Thyroid gland (tissue), 4 donors: ENCODE measurements around the gene SLC2A9. TPM values are rescaled to one million over a fixed set of nuclear protein-coding genes. Genes with fewer than 3 reads are reported as not detected.
"Not testable (repeated sequence)": the region's sequence is repeated elsewhere in the genome, so short reads cannot be mapped to it uniquely, and the experiment has no call there.

Experiments used
- DNase-seq, 2 donors: peaks; one replicate each; pipeline ENCODE4 v3.0.0-alpha.2; 2019
- H3K27ac ChIP-seq, 3 donors: fragments of 200-600 bp; sonication (generic); 1 replicate in 2 of 3; 2 replicates in 1 of 3; pipeline ENCODE4 v1.5.1; 2016 to 2019; ENCODE audit warnings: mild to moderate bottlenecking in 1 of 3, moderate library complexity in 1 of 3
- H3K27me3 ChIP-seq: fragments of 200-600 bp; sonication (generic); one replicate; pipeline ENCODE4 v1.5.1; 2019
- H3K36me3 ChIP-seq, 2 donors: fragments of 200-600 bp; sonication (generic); one replicate each; pipeline ENCODE4 v1.5.1; 2016 to 2019
- H3K4me1 ChIP-seq, 2 donors: fragments of 200-600 bp; sonication (generic); one replicate each; pipeline ENCODE4 v1.5.1; 2017 to 2019
- H3K4me3 ChIP-seq, 3 donors: fragments of 200-600 bp; sonication (generic); replicated peaks in 1 of 3; 1 replicate in 2 of 3; 2 replicates in 1 of 3; pipeline ENCODE4 v1.5.1; 2016; ENCODE audit warnings: mild to moderate bottlenecking in 1 of 3
- H3K9me3 ChIP-seq: fragments of 200-600 bp; sonication (generic); one replicate; pipeline ENCODE4 v1.5.1; 2017
- POLR2A ChIP-seq, 2 donors: fragments of 450-650 bp; IDR thresholded peaks; one replicate each; pipeline ENCODE4 v1.6.1; 2017; ENCODE audit warnings: antibody characterized with exemption in 2 of 2, mild to moderate bottlenecking in 2 of 2, moderate library complexity in 1 of 2
- WGBS, 2 donors: methylation state at CpG; one replicate each; pipeline ENCODE4 v1.1.5; 2017; 5-methylcytosine and 5-hydroxymethylcytosine counted together
- intact Hi-C: fragments of 100-400 bp; cut with DNase I; formaldehyde crosslinking; loops from one replicate; pipeline ENCODE4 v1.15.1; 2023
- total RNA-seq, 4 donors: library from RNA; depleted of rRNA; stranded (reverse); fragments of >200 nt; gene quantifications; one replicate each; pipeline ENCODE4 v1.2.3, GENCODE V29; 2016
- TF ChIP-seq, protein P1 (sequence below), 6 experiments: fragments of 200-600 bp in 3 of 6; fragments of 450-650 bp in 3 of 6; sonication (generic) in 3 of 6; IDR thresholded peaks; one replicate each; pipeline ENCODE4 v1.5.1; 2016 to 2019; ENCODE audit warnings: antibody characterized with exemption in 6 of 6, mild to moderate bottlenecking in 2 of 6, inconsistent platforms in 1 of 6, moderate library complexity in 1 of 6

SLC2A9 gene
- total RNA-seq, 4 donors from 2014 or later = 5.0 to 21.2 (median 9.2) TPM

DNA sequence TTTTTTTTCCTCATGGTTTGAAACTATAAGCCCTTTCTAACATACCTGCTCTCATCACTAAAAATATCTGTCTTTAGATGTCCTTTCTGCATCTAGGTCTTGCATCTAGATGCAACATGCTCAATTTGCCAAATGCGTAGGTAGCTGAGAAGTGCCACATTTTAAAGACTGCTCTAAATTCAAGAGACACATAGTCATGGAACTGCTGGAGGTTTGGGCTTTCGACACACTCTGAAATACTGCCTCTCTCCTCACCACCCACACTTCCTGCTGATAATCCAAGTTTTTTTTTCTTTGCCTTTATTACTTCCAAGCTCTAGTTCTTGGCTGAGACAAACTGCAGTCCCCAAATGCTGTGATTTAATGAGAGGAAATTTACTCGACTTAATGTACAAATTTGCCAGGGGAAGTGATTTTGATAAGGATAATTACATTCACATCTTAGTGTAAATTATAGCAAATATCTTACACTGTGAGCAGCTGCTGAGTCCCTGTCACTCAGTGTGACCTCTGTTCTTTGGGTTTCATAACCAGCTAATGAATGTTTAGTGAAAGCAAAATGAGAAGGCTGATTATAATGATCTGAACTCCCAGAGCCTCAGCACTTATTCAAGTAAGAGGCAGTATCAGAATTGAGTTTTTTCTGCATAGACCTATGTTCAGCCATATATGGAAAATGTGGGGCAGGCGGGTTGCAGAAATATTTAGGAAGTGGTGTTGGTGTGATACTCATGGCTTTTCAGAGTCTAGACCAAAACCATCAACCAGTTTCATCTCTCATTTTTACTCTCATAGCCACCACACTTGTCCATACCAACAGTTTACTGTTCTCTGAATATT lies 208.6 kb downstream of the SLC2A9 start:
- Histone ChIP-seq H3K27ac (no peak overlapping the region), H3K4me3 (no peak overlapping the region), H3K36me3 (no peaks in the 10 kb centered on the region), H3K27me3 (no peaks in the 10 kb centered on the region), H3K9me3 (no peaks in the 10 kb centered on the region), H3K4me1 (no peaks in the 10 kb centered on the region)
- 68 to 75% methylated on average over 4 of the region's 4 CpGs for WGBS, 2 donors
- no peak for TF ChIP-seq POLR2A (IDR thresholded peaks at IDR 0.05)
- TF ChIP-seq, protein P1, sequence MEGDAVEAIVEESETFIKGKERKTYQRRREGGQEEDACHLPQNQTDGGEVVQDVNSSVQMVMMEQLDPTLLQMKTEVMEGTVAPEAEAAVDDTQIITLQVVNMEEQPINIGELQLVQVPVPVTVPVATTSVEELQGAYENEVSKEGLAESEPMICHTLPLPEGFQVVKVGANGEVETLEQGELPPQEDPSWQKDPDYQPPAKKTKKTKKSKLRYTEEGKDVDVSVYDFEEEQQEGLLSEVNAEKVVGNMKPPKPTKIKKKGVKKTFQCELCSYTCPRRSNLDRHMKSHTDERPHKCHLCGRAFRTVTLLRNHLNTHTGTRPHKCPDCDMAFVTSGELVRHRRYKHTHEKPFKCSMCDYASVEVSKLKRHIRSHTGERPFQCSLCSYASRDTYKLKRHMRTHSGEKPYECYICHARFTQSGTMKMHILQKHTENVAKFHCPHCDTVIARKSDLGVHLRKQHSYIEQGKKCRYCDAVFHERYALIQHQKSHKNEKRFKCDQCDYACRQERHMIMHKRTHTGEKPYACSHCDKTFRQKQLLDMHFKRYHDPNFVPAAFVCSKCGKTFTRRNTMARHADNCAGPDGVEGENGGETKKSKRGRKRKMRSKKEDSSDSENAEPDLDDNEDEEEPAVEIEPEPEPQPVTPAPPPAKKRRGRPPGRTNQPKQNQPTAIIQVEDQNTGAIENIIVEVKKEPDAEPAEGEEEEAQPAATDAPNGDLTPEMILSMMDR (IDR thresholded peaks at IDR 0.05) = no peak
- DNase-seq = no peak
- intact Hi-C loops = no loop called here

DNA sequence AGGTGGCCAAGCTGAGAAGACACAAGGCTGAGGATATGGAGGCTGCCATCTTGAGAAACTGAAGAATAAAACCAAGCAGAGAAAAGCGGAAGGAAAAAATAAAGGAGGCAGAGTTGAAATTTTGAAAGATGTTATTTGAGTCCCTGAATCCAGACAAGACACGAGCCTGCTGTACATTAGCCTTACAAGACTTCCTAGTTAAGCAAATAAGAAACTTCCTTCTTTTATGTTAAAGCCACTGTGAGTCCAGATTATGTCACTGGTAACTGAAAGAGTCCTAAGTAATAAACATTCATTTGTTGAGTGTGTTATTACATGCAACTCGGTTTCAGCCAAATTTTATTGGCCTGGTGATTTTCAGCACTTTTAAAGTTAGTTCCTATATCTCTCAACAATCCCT lies 209.5 kb downstream of the SLC2A9 start:
- WGBS, 2 donors = 79 to 88% methylated on average over 3 of the region's 3 CpGs
- no peak overlapping the region for H3K27ac ChIP-seq
- H3K4me3 ChIP-seq = no peak overlapping the region
- no peaks in the 10 kb centered on the region for H3K4me1 ChIP-seq
- TF ChIP-seq POLR2A (IDR thresholded peaks at IDR 0.05) = no peak
- TF ChIP-seq, protein P1 (IDR thresholded peaks at IDR 0.05) = no peak
- H3K9me3 ChIP-seq = no peaks in the 10 kb centered on the region
- no peaks in the 10 kb centered on the region for H3K36me3 ChIP-seq
- no peaks in the 10 kb centered on the region for H3K27me3 ChIP-seq
- intact Hi-C loops = no loop called here
- no peak for DNase-seq

DNA sequence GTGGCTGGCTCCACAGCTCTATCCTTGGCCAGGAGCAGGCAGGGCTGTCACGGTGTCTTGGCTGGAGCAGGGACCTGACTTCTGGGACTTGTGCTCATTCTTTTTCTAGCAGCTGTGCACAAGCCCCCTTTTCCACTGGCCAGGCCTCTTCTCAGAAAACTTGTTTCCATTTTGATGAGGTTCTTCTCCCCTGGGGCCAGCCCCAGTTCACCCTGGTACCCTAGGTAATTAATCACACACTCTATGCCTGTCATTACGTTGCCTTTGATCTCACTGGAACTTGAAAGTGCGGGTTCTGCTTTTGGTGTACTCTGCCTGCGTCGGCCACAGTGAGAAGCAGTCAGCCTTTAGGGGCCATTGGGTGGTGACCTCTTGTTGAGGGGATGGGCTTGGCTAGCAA lies 213.2 kb downstream of the SLC2A9 start:
- Histone ChIP-seq H3K4me3 (no peak overlapping the region), H3K4me1 (no peaks in the 10 kb centered on the region), H3K9me3 (no peaks in the 10 kb centered on the region), H3K27me3 (no peaks in the 10 kb centered on the region), H3K36me3 (no peaks in the 10 kb centered on the region), H3K27ac (no peak overlapping the region)
- intact Hi-C loops = no loop called here
- WGBS, 2 donors = 84 to 89% methylated on average over 5 of the region's 5 CpGs
- TF ChIP-seq POLR2A (IDR thresholded peaks at IDR 0.05) = no peak
- TF ChIP-seq, protein P1 (IDR thresholded peaks at IDR 0.05) = no peak
- DNase-seq = no peak

DNA sequence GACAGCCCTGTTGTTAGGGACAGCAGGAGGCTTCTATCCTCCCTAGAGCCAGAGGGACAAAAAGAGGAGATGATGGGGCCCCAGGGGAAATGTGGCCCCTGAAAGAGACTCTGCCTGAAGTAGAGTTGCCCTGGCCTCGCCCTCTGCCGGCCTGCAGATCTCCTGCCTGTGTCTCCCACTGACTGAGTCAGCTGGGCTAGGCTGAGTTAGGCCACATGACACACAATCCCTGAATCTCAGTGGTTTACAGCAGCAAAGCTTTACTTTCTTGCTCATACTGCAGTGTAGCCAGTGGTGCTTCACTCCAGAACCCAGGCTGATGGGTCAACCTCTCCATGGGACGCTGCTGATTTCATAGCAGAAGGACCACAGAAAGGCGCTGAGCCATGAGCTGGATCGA lies 216.4 kb downstream of the SLC2A9 start:
- no peak for DNase-seq
- TF ChIP-seq, protein P1 (IDR thresholded peaks at IDR 0.05) = no peak
- TF ChIP-seq POLR2A (IDR thresholded peaks at IDR 0.05) = no peak
- 82 to 94% methylated on average over 5 of the region's 5 CpGs for WGBS, 2 donors
- Histone ChIP-seq H3K36me3 (no peaks in the 10 kb centered on the region), H3K9me3 (no peaks in the 10 kb centered on the region), H3K4me1 (no peaks in the 10 kb centered on the region), H3K4me3 (no peak overlapping the region), H3K27me3 (no peaks in the 10 kb centered on the region), H3K27ac (no peak overlapping the region)
- intact Hi-C loops = no loop called here

DNA sequence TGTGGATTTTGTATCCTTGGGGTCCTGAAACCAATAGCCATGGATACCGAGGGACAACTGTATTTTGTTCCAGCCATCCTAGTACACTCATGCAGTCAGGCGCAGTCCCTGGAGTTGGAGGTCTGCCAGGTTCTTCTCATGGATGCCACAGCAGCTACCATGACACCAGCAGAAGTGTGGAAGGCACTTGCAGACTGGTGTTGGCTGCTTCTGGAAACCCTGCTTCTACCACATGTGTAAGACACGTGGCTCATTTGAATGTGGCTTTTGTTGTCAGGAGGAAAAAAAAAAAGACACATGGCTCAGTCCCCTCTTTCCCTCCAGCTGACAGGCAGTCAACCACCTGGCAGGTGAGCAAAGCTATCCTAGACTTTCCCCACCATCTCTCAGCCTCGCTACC lies 220.4 kb downstream of the SLC2A9 start:
- WGBS, 2 donors = 65 to 72% methylated on average over 4 of the region's 4 CpGs
- no peaks in the 10 kb centered on the region for H3K9me3 ChIP-seq
- intact Hi-C loops = no loop called here

DNA sequence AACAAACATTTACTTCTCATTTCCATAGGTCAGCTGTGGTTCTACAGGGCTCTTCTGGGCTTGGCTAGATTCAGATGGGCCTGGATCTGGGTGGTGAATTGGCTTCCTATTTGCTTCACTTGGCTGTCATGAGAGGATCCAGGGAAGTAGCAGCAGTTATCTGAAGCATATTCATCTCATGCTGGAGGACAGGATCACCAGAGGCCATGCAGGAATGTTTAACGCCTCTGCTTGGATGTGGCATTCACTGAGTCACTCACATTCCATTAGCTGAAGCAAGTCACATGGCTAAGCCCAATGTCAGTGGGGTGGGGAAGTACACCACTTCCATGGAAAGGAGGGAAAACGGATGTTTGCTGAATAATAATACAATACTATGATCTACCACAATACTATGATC lies 224.7 kb downstream of the SLC2A9 start:
- H3K27me3 ChIP-seq, H3K4me3 ChIP-seq, H3K4me1 ChIP-seq, DNase-seq, H3K27ac ChIP-seq, H3K9me3 ChIP-seq, H3K36me3 ChIP-seq, intact Hi-C loops: not testable (repeated sequence)
- WGBS, 2 donors = 0 to 46% methylated on average over 1 to 2 of the region's 2 CpGs

More for the DNA sequence above, 220.4 kb downstream of the SLC2A9 start:
- Histone ChIP-seq H3K27me3 (no peaks in the 10 kb centered on the region), H3K4me3 (no peak overlapping the region), H3K36me3 (no peaks in the 10 kb centered on the region), H3K4me1 (no peaks in the 10 kb centered on the region), H3K27ac (no peak overlapping the region)
- DNase-seq = no peak
- TF ChIP-seq, protein P1 (IDR thresholded peaks at IDR 0.05) = no peak
- TF ChIP-seq POLR2A (IDR thresholded peaks at IDR 0.05) = no peak
